ENCODE measurements around the gene RAB8B. TPM values are rescaled to one million over a fixed set of nuclear protein-coding genes. Genes with fewer than 3 reads are reported as not detected.

Gene RAB8B
- total RNA-seq, 1 experiment from 2014 or later: 20.9 TPM

- CTCF ChIA-PET: no interaction called here
Measured at GRCh38 chr15:63194302-63194701, 4.9 kb downstream of the RAB8B start.

GRCh38 chr15:63194880-63195568, 5.6 kb downstream of the RAB8B start:
- Histone ChIP-seq H3K9me2 (ENCODE audit: insufficient read depth) (no peaks in the 10 kb centered on the region), H3K36me3 (ENCODE audit: low read depth) (no peaks in the 10 kb centered on the region), H3K4me3 (no peak overlapping the region), H4K20me1 (ENCODE audit: insufficient read depth) (no peaks in the 10 kb centered on the region), H2AFZ (no peak overlapping the region), H3K27ac (no peak overlapping the region), H3K4me1 (replicated peaks; ENCODE audit: insufficient read depth) (peaks cover 42% of the 10 kb centered on the region), H3K79me2 (ENCODE audit: low read depth) (peaks cover 53% of the 10 kb centered on the region), H3K9me3 (ENCODE audit: insufficient read depth, low read depth) (no peaks in the 10 kb centered on the region), H3K4me2 (no peak overlapping the region), H3K27me3 (ENCODE audit: insufficient read depth, low read depth) (no peaks in the 10 kb centered on the region), H3F3A (ENCODE audit: insufficient read depth, low read depth) (peaks cover 14% of the 10 kb centered on the region)
- DNase-seq: no peak
- ChIA-PET CTCF (no interaction called here), POLR2A (ENCODE audit: unreplicated experiment) (no interaction called here)
- TF ChIP-seq CTCF (conservative IDR thresholded peaks at IDR 0.05) (no peak), EZH2 (IDR thresholded peaks at IDR 0.05; ENCODE audit: low read depth) (no peak)
- BruUV-seq (replicated peaks): no TSS peak
- intact Hi-C loops (cut with micrococcal nuclease; ENCODE audit: unreplicated experiment): no loop called here

More at GRCh38 chr15:63194302-63194701, 4.9 kb downstream of the RAB8B start:
- H2AFZ ChIP-seq: no peak overlapping the region
- H3K4me2 ChIP-seq: no peak overlapping the region
- H3K27ac ChIP-seq: no peak overlapping the region
- H3K27me3 ChIP-seq (ENCODE audit: insufficient read depth, low read depth): no peaks in the 10 kb centered on the region
- no peak for DNase-seq
- no peak overlapping the region for H3K4me3 ChIP-seq
- TF ChIP-seq EZH2 (IDR thresholded peaks at IDR 0.05; ENCODE audit: low read depth) (no peak), CTCF (conservative IDR thresholded peaks at IDR 0.05) (no peak)
- H3K9me2 ChIP-seq (ENCODE audit: insufficient read depth): no peaks in the 10 kb centered on the region
- intact Hi-C loops (cut with micrococcal nuclease; ENCODE audit: unreplicated experiment): no loop called here
- H3K4me1 ChIP-seq (replicated peaks; ENCODE audit: insufficient read depth): peaks cover 34% of the 10 kb centered on the region
- BruUV-seq (replicated peaks): no TSS peak
- no peaks in the 10 kb centered on the region for H3K9me3 ChIP-seq (ENCODE audit: insufficient read depth, low read depth)
- H3F3A ChIP-seq (ENCODE audit: insufficient read depth, low read depth): peaks cover 13% of the 10 kb centered on the region
- no peaks in the 10 kb centered on the region for H4K20me1 ChIP-seq (ENCODE audit: insufficient read depth)
- H3K79me2 ChIP-seq (ENCODE audit: low read depth): peaks cover 49% of the 10 kb centered on the region
- POLR2A ChIA-PET (ENCODE audit: unreplicated experiment): no interaction called here
- H3K36me3 ChIP-seq (ENCODE audit: low read depth): no peaks in the 10 kb centered on the region

GRCh38 chr15:63195569-63196015, 6.2 kb downstream of the RAB8B start:
- no peak overlapping the region for H3K27ac ChIP-seq
- ChIA-PET POLR2A (ENCODE audit: unreplicated experiment) (no interaction called here), CTCF (no interaction called here)
- DNase-seq: no peak
- no peaks in the 10 kb centered on the region for H4K20me1 ChIP-seq (ENCODE audit: insufficient read depth)
- H3K36me3 ChIP-seq (ENCODE audit: low read depth): no peaks in the 10 kb centered on the region
- no TSS peak for BruUV-seq (replicated peaks)
- H3K4me2 ChIP-seq: no peak overlapping the region
- H3K79me2 ChIP-seq (ENCODE audit: low read depth): peaks cover 53% of the 10 kb centered on the region
- H3F3A ChIP-seq (ENCODE audit: insufficient read depth, low read depth): peaks cover 14% of the 10 kb centered on the region
- no peak for TF ChIP-seq CTCF (conservative IDR thresholded peaks at IDR 0.05)
- no peak for TF ChIP-seq EZH2 (IDR thresholded peaks at IDR 0.05; ENCODE audit: low read depth)
- H3K9me2 ChIP-seq (ENCODE audit: insufficient read depth): no peaks in the 10 kb centered on the region
- H3K4me1 ChIP-seq (replicated peaks; ENCODE audit: insufficient read depth): peaks cover 47% of the 10 kb centered on the region
- H2AFZ ChIP-seq: no peak overlapping the region
- H3K4me3 ChIP-seq: no peak overlapping the region
- intact Hi-C loops (cut with micrococcal nuclease; ENCODE audit: unreplicated experiment): no loop called here
- no peaks in the 10 kb centered on the region for H3K27me3 ChIP-seq (ENCODE audit: insufficient read depth, low read depth)
- H3K9me3 ChIP-seq (ENCODE audit: insufficient read depth, low read depth): no peaks in the 10 kb centered on the region
